WTC11 (cell line): ENCODE data around the gene RPS6KA2.

ENCODE experiments used
- MAX ChIP-seq: sonication (generic); formaldehyde crosslinking; IDR thresholded peaks from 2 replicates; pipeline ENCODE4 v1.8.0; 2022; ENCODE audit warnings: mild to moderate bottlenecking, missing genetic modification reagents
- TF ChIP-seq, protein P1 (sequence below): sonication (generic); formaldehyde crosslinking; IDR thresholded peaks from 2 replicates; pipeline ENCODE4 v1.8.1; 2022; ENCODE audit warnings: mild to moderate bottlenecking, missing genetic modification reagents, moderate library complexity, borderline replicate concordance

DNA sequence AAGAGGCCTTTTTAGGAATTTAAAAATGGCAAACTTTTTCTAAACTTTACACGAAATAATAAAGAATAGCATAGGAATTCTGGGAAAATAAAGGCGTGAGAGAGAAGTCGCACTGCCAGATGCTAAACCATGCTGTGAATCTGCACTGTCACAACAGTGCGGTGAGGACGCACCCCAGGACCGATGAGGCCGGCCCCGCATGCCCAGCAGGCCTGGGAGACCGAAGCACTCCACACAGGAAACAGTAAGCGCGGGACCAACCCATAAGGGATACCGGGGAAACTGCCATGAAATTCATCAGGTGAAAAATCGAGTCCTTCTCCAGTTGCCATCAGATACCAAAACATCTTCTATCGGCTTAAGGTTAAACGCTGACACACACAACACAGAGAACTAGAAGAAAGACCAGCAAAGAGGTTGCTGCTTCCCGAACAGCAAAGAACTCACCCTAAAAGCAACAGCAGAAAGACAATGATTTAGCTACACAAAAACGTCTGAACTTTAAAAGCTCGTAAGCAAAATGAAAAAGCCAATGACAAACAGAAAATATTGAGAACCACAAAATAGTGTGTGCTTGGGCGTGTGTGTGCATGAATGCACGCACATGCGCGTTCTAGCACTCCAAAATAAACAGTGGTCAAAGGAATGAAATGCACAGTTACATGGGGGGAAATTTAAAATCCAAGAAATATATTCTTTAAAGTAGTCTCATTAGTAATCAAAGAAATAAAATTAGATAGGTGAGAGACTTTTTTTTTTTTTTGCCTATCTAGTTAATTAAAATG lies 55.9 kb downstream of the RPS6KA2 start:
- no peak for TF ChIP-seq MAX (CRISPR knock-in tag)
- TF ChIP-seq, protein P1, sequence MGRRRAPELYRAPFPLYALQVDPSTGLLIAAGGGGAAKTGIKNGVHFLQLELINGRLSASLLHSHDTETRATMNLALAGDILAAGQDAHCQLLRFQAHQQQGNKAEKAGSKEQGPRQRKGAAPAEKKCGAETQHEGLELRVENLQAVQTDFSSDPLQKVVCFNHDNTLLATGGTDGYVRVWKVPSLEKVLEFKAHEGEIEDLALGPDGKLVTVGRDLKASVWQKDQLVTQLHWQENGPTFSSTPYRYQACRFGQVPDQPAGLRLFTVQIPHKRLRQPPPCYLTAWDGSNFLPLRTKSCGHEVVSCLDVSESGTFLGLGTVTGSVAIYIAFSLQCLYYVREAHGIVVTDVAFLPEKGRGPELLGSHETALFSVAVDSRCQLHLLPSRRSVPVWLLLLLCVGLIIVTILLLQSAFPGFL (CRISPR knock-in tag) = no peak
